GM11168 (cell line): Measurements from ENCODE around the gene GNB4.

ENCODE experiments used
- in situ Hi-C: fragments of 300-500 bp; cut with MboI; formaldehyde crosslinking; loops from one replicate; pipeline ENCODE4 v1.12.0; 2022; ENCODE audit warnings: low sequenced_read_pairs; ENCODE audit not compliant: unreplicated experiment

Gene GNB4

DNA sequence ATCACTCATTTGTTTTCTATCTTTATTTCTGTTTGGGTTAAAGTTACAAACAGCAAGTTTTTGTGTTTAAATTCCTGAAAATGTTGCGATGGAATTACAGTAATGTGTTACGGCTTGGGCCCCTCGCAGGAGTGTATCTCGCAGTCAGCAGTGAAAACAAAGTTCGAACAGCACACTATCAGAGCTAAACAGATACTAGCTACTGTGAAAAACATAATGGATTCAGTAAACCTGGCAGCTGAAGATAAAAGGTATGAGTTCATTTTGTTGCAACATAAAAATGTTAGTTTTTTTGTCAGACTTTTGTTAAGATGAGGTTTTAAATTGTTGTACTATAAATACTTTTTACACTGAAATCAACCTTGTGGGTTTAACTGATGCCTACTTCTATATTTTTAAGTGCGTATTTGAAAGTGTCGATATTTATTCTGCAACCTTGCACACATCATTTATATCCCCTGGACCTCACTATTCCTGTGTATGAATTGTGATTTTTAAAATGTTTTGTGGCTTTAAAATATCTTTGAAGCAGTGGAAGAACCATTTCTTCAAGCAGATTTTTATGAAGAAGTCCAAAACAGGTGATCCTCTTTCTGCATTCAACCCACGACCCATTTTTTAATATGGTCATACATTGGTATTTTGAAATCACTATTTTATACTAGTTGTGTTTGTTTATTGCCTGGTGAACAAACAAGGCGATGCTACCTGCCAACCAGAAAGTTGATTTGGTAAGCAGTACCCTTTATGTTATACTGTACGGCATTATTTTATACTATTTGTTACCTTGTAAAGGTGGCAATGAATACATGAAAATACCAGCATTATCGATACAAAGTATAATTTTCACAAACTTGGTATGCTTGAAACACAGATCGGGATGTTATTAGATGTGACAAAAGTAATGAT lies 75.9 kb downstream of the GNB4 start:
- in situ Hi-C loops, result no loop called here

DNA sequence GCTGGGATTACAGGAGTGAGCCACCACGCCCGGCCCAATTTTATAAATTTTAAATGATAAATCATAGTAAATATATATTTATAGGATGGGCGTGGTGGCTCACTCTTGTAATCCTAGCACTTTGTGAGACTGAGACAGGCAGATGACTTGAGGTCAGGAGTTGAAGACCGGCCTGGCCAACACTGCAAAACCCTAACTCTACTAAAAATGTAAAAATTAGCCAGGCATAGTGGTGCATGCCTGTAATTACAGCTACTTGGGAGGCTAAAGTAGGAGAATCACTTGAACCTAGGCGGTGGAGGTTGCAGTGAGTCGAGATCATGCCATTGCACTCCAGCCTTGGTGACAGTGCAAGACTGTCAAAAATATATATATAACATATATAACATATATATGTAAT lies 77.3 kb downstream of the GNB4 start:
- in situ Hi-C loops, result no loop called here

DNA sequence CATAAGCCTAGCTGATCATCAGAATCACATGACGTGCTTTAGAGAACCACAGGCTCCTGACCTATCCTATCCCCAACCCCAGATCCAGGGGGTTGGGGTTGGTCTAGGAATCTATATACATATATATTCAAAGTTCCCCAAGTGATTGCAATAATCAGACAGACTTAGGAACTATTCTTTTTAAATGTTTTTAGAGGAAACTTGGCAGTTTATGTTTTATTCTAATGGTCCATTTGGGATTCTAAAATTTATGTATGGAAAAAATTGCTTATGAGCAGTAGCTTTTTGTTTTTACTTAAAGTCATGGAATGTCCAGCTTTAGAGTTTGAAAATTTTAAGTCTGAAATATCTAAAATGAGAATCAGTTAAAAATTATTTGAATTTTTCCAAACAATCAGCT lies 81.6 kb downstream of the GNB4 start:
- in situ Hi-C loops, result no loop called here

DNA sequence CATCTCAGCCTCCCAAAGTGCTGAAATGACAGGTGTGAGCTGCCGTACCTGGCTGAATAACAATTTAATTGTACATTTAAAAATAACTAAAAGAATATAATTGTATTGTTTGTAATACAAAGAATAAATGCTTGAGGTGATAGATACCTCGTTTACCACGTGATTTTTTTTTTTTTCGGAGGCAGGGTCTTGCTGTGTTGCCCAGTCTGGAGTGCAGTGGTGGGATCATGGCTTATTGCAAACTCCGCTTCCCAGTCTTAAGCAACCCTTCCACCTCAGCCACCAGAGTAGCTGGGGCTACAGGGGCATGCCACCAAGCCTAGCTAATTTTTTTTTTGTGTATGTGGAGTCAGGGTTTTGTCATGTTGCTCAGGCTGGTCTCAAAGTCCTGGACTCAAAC lies 87.9 kb downstream of the GNB4 start:
- in situ Hi-C loops, result no loop called here

DNA sequence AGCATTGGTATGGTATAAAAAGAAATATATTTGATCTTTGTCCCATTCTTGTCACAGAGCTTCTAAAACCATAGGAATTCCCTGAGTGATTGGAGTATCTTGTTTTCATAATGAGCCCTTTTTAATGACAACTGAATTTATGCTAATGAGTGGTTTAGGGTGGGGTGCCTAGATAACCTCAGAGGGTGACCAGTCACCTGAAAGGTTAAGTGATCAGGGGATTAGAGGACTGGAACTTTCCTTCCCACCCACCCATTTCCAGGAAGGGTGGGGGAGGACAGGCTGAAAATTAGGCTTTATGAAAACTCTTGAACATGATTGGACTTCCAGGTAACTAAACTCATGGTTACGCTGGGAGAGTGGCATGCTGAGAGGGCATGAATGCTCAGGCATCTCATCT lies 95.3 kb downstream of the GNB4 start:
- in situ Hi-C loops, result no loop called here

DNA sequence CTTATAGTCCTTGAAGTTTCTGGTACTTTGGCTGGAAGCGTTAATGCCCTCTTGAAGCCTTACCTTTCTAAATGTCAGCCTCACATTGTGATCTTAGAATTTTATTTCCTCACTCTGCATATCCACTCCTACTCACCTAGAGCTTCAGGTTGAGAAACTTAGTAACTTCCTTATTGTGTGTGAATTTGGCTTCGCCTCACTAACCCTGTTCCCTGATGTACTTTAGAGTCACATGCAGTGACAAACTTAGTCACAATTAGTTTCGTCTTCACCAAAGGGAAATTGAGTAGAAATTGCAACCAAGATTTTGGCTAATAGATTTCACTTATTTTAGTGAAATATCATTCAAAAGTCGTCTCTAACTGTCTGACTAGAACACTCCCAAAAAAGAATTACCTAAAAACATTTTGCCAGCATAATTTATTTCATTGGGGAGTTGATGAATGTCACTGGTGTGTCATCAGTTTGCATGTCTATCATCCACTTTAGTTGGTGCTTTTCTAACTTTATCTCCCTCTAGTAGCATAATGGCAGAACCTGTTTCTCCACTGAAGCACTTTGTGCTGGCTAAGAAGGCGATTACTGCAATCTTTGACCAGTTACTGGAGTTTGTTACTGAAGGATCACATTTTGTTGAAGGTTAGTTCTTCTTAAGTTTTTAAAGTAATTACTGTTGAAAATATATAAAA lies 102.8 kb downstream of the GNB4 start:
- in situ Hi-C loops, result no loop called here

DNA sequence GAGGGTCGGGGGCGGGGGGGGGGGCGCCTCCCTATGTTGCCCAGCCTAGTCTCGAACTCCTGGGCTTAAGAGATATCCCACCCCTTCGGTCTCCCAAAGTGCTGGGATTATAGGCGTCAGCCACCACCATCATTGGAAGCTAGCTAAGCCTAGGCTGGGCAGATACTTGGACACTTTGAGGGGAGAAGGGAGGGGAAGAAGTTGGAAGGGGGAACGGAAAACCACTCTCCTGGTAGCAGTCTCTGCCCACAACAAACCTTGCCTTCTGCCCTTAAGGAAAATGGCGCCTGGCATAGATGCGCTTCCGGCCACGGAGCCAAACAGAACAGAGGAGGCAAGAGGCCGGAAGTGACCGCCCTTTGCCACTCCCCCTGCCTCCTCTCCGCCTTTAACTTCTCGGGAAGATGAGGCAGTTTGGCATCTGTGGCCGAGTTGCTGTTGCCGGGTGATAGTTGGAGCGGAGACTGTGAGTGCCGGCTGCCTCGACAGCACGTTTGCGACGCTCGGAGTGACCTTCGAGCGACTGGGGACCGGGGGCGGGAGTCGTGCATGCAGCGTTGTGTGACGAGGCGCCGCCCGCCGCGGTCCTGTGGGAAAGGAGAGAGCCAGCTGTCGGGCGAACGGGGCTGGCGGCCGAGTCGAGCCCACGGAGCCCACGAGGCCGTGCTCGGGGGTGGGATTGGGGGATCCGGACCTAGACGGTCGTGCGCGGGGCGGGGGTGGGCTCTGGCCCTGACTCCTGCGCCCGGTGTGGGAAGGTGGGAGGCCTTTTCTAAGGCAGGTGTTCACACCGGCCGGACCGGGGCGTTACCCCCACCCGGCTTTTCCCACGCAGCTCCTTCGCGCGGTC lies 103.7 kb downstream of the GNB4 start, which contains the start of gene MFN1:
Gene MFN1, plus strand, starts transcription at position 365 of the 850 bp plus-strand sequence. CDS start 1,143 bp downstream, outside the sequence.
- in situ Hi-C loops, result no loop called here
